Posterior vena cava (tissue), 2 donors: ENCODE data around the gene CBX8. TPM values are rescaled to one million over a fixed set of nuclear protein-coding genes. Genes with fewer than 3 reads are reported as not detected.
A peak's percentile ranks its signal among the peaks of the same experiment; 100 is the strongest.

ENCODE experiments used
- DNase-seq: peaks from one replicate; pipeline ENCODE4 v3.0.0-alpha.2; 2020; ENCODE audit warnings: low spot score
- intact Hi-C, 2 donors: fragments of 100-400 bp; cut with DNase I; formaldehyde crosslinking; loops; one replicate each; pipeline versions ENCODE4 v1.14.1 to v1.14.2; 2022 to 2023
- total RNA-seq, 2 donors: library from RNA; stranded (reverse); fragmentation: NEBNext Ultra II Directional; extraction: Animal tissue kit (Norgen Biotek cat#: 25700); gene quantifications; one replicate each; pipeline ENCODE4 v1.2.1, GENCODE V29; 2021
- donor health status: DM: yes; HTN: yes; CAD: no.
- donor health status: DM: yes; HTN: yes; CAD: no.

Gene CBX8
- total RNA-seq, 2 donors from 2014 or later = 4.4 to 5.1 TPM

GRCh38 chr17:79836972-79837887 is 40.4 kb upstream of the CBX8 start:
- intact Hi-C loops = loop anchor here in 1 of 2 donors (5.0 kb wide), 1 partner anchor 40 kb away; the partner anchor contains the start of gene CBX8
- DNase-seq = peak; percentile 90

GRCh38 chr17:79836510-79836971 is 39.7 kb upstream of the CBX8 start:
- DNase-seq = peak; percentile 79
- intact Hi-C loops = loop anchor here in 1 of 2 donors (5.0 kb wide), 1 partner anchor 39 kb away; the partner anchor contains the start of gene CBX8

- DNase-seq = no peak
- intact Hi-C loops = loop anchor here in 1 of 2 donors (5.0 kb wide), 1 partner anchor 39 kb away; the partner anchor contains the start of gene CBX8
Observed at GRCh38 chr17:79835953-79836509, 39.2 kb upstream of the CBX8 start.

GRCh38 chr17:79835470-79835899 is 38.6 kb upstream of the CBX8 start:
- no peak for DNase-seq
- intact Hi-C loops = loop anchor here in 1 of 2 donors (5.0 kb wide), 1 partner anchor 38 kb away; the partner anchor contains the start of gene CBX8

- DNase-seq = no peak
- intact Hi-C loops = loop anchor here in 1 of 2 donors (5.0 kb wide), 1 partner anchor 38 kb away; the partner anchor contains the start of gene CBX8
Observed at GRCh38 chr17:79834565-79835469, 37.9 kb upstream of the CBX8 start.

GRCh38 chr17:79833744-79834564 is 37.1 kb upstream of the CBX8 start:
- no peak for DNase-seq
- intact Hi-C loops = no loop called here

GRCh38 chr17:79833110-79833450 is 36.2 kb upstream of the CBX8 start:
- intact Hi-C loops = no loop called here
- DNase-seq = no peak

GRCh38 chr17:79832218-79833109 is 35.6 kb upstream of the CBX8 start:
- intact Hi-C loops = no loop called here
- peak; percentile 75 for DNase-seq

GRCh38 chr17:79831265-79832217 is 34.7 kb upstream of the CBX8 start:
- intact Hi-C loops = no loop called here
- DNase-seq = peak; percentile 91

GRCh38 chr17:79830763-79831264 is 33.9 kb upstream of the CBX8 start:
- no peak for DNase-seq
- intact Hi-C loops = no loop called here

- no peak for DNase-seq
- intact Hi-C loops = no loop called here
Observed at GRCh38 chr17:79830303-79830702, 33.4 kb upstream of the CBX8 start.

GRCh38 chr17:79829457-79829856 is 32.6 kb upstream of the CBX8 start:
- intact Hi-C loops = no loop called here
- no peak for DNase-seq

- intact Hi-C loops = no loop called here
- no peak for DNase-seq
Observed at GRCh38 chr17:79829004-79829403, 32.1 kb upstream of the CBX8 start.

- DNase-seq = no peak
- intact Hi-C loops = no loop called here
Observed at GRCh38 chr17:79826841-79827578, 30.1 kb upstream of the CBX8 start.

GRCh38 chr17:79826204-79826680 is 29.4 kb upstream of the CBX8 start:
- intact Hi-C loops = no loop called here

GRCh38 chr17:79825580-79825921 is 28.7 kb upstream of the CBX8 start:
- intact Hi-C loops = no loop called here
- DNase-seq = no peak

More at GRCh38 chr17:79826204-79826680, 29.4 kb upstream of the CBX8 start:
- no peak for DNase-seq
